ENCODE data around the gene NXN.
A peak's percentile ranks its signal among the peaks of the same experiment; 100 is the strongest.
"Not testable (repeated sequence)": the region's sequence is repeated elsewhere in the genome, so short reads cannot be mapped to it uniquely, and the experiment has no call there.

NXN gene

GRCh38 chr17:767076-767475, 212.5 kb downstream of the NXN start:
- H3K36me3 Mint-ChIP-seq (ENCODE audit: insufficient read depth): peaks cover 72% of the 10 kb centered on the region
- H3K27ac Mint-ChIP-seq (ENCODE audit: low read depth): peak overlapping the region; percentile 79
- no peaks in the 10 kb centered on the region for H3K27me3 Mint-ChIP-seq
- no peak for DNase-seq (ENCODE audit: low spot score in 2 of 2)
- no peak overlapping the region for H3K4me3 Mint-ChIP-seq
- peaks cover 13% of the 10 kb centered on the region for H3K4me1 Mint-ChIP-seq
- H3K9me3 Mint-ChIP-seq: no peaks in the 10 kb centered on the region
- ATAC-seq (replicated peaks; ENCODE audit: extremely low read depth, poor library complexity, severe bottlenecking): no peak

GRCh38 chr17:760371-760770, 219.2 kb downstream of the NXN start:
- no peaks in the 10 kb centered on the region for H3K9me3 Mint-ChIP-seq
- ATAC-seq (replicated peaks; ENCODE audit: extremely low read depth, poor library complexity, severe bottlenecking): no peak
- H3K36me3 Mint-ChIP-seq (ENCODE audit: insufficient read depth): peaks cover 51% of the 10 kb centered on the region
- H3K27ac Mint-ChIP-seq (ENCODE audit: low read depth): no peak overlapping the region
- no peak overlapping the region for H3K4me3 Mint-ChIP-seq
- H3K27me3 Mint-ChIP-seq: no peaks in the 10 kb centered on the region
- DNase-seq (ENCODE audit: low spot score in 2 of 2): no peak
- no peaks in the 10 kb centered on the region for H3K4me1 Mint-ChIP-seq

GRCh38 chr17:759964-760363, 219.6 kb downstream of the NXN start:
- no peaks in the 10 kb centered on the region for H3K9me3 Mint-ChIP-seq
- H3K27me3 Mint-ChIP-seq: no peaks in the 10 kb centered on the region
- peaks cover 47% of the 10 kb centered on the region for H3K36me3 Mint-ChIP-seq (ENCODE audit: insufficient read depth)
- H3K27ac Mint-ChIP-seq (ENCODE audit: low read depth): no peak overlapping the region
- DNase-seq (ENCODE audit: low spot score in 2 of 2): no peak
- no peaks in the 10 kb centered on the region for H3K4me1 Mint-ChIP-seq
- ATAC-seq (replicated peaks; ENCODE audit: extremely low read depth, poor library complexity, severe bottlenecking): no peak
- no peak overlapping the region for H3K4me3 Mint-ChIP-seq

- DNase-seq (ENCODE audit: low spot score in 2 of 2); H3K27me3 Mint-ChIP-seq; H3K4me3 Mint-ChIP-seq; H3K9me3 Mint-ChIP-seq; H3K27ac Mint-ChIP-seq (ENCODE audit: low read depth); ATAC-seq (replicated peaks; ENCODE audit: extremely low read depth, poor library complexity, severe bottlenecking): not testable (repeated sequence)
- H3K36me3 Mint-ChIP-seq (ENCODE audit: insufficient read depth): peaks cover 34% of the 10 kb centered on the region
- peaks cover 14% of the 10 kb centered on the region for H3K4me1 Mint-ChIP-seq
Measured at GRCh38 chr17:756010-756567, 223.5 kb downstream of the NXN start.

GRCh38 chr17:755319-755961, 224.1 kb downstream of the NXN start:
- not testable (repeated sequence) for H3K27me3 Mint-ChIP-seq; H3K9me3 Mint-ChIP-seq; H3K27ac Mint-ChIP-seq (ENCODE audit: low read depth); ATAC-seq (replicated peaks; ENCODE audit: extremely low read depth, poor library complexity, severe bottlenecking); DNase-seq (ENCODE audit: low spot score in 2 of 2); H3K4me3 Mint-ChIP-seq
- H3K36me3 Mint-ChIP-seq (ENCODE audit: insufficient read depth): peaks cover 34% of the 10 kb centered on the region
- peaks cover 21% of the 10 kb centered on the region for H3K4me1 Mint-ChIP-seq

- Mint-ChIP-seq H3K27ac (ENCODE audit: low read depth) (no peak overlapping the region), H3K36me3 (ENCODE audit: insufficient read depth) (peaks cover 23% of the 10 kb centered on the region), H3K4me1 (peaks cover 36% of the 10 kb centered on the region), H3K9me3 (no peaks in the 10 kb centered on the region), H3K4me3 (peak overlapping the region; percentile 46), H3K27me3 (no peaks in the 10 kb centered on the region)
- no peak for ATAC-seq (replicated peaks; ENCODE audit: extremely low read depth, poor library complexity, severe bottlenecking)
- no peak for DNase-seq (ENCODE audit: low spot score in 2 of 2)
Measured at GRCh38 chr17:753418-753817, 226.2 kb downstream of the NXN start.

GRCh38 chr17:752620-753219, 226.9 kb downstream of the NXN start:
- DNase-seq (ENCODE audit: low spot score in 2 of 2) (no peak), ATAC-seq (replicated peaks; ENCODE audit: extremely low read depth, poor library complexity, severe bottlenecking) (peak; percentile 10)
- peaks cover 43% of the 10 kb centered on the region for H3K4me1 Mint-ChIP-seq
- H3K9me3 Mint-ChIP-seq: no peaks in the 10 kb centered on the region
- no peaks in the 10 kb centered on the region for H3K27me3 Mint-ChIP-seq
- H3K4me3 Mint-ChIP-seq: peak overlapping the region; percentile 94
- peaks cover 20% of the 10 kb centered on the region for H3K36me3 Mint-ChIP-seq (ENCODE audit: insufficient read depth)
- peak overlapping the region; percentile 94 for H3K27ac Mint-ChIP-seq (ENCODE audit: low read depth)

- Mint-ChIP-seq H3K36me3 (ENCODE audit: insufficient read depth) (peaks cover 18% of the 10 kb centered on the region), H3K4me1 (peaks cover 43% of the 10 kb centered on the region), H3K9me3 (no peaks in the 10 kb centered on the region), H3K27me3 (no peaks in the 10 kb centered on the region), H3K27ac (ENCODE audit: low read depth) (peak within 1 kb of the TSS; percentile 94), H3K4me3 (peak within 1 kb of the TSS; percentile 94)
- DNase-seq (ENCODE audit: low spot score in 2 of 2): peak; percentile 95 to 100
- peak; percentile 87 for ATAC-seq (replicated peaks; ENCODE audit: extremely low read depth, poor library complexity, severe bottlenecking)
Measured at GRCh38 chr17:752002-752619, 227.5 kb downstream of the NXN start, which contains the start of gene GEMIN4. TSS of gene GEMIN4 (minus strand) at chr17:752264. CDS start at chr17:752142, 122 bp downstream.

- H3K4me3 Mint-ChIP-seq: peak overlapping the region; percentile 94
- ATAC-seq (replicated peaks; ENCODE audit: extremely low read depth, poor library complexity, severe bottlenecking) (peak; percentile 53), DNase-seq (ENCODE audit: low spot score in 2 of 2) (peak; percentile 38 to 40)
- peaks cover 43% of the 10 kb centered on the region for H3K4me1 Mint-ChIP-seq
- no peaks in the 10 kb centered on the region for H3K9me3 Mint-ChIP-seq
- peaks cover 18% of the 10 kb centered on the region for H3K36me3 Mint-ChIP-seq (ENCODE audit: insufficient read depth)
- H3K27ac Mint-ChIP-seq (ENCODE audit: low read depth): peak overlapping the region; percentile 94
- no peaks in the 10 kb centered on the region for H3K27me3 Mint-ChIP-seq
Measured at GRCh38 chr17:751269-752001, 228.1 kb downstream of the NXN start.

GRCh38 chr17:750431-751037, 229.0 kb downstream of the NXN start:
- ATAC-seq (replicated peaks; ENCODE audit: extremely low read depth, poor library complexity, severe bottlenecking) (no peak), DNase-seq (ENCODE audit: low spot score in 2 of 2) (no peak)
- Mint-ChIP-seq H3K9me3 (no peaks in the 10 kb centered on the region), H3K27ac (ENCODE audit: low read depth) (peak overlapping the region; percentile 5), H3K36me3 (ENCODE audit: insufficient read depth) (peaks cover 22% of the 10 kb centered on the region), H3K4me3 (peak overlapping the region; percentile 94), H3K27me3 (no peaks in the 10 kb centered on the region), H3K4me1 (peaks cover 43% of the 10 kb centered on the region)

GRCh38 chr17:749359-749758, 230.2 kb downstream of the NXN start:
- not testable (repeated sequence) for H3K27me3 Mint-ChIP-seq; H3K9me3 Mint-ChIP-seq; ATAC-seq (replicated peaks; ENCODE audit: extremely low read depth, poor library complexity, severe bottlenecking); DNase-seq (ENCODE audit: low spot score in 2 of 2); H3K27ac Mint-ChIP-seq (ENCODE audit: low read depth)
- Mint-ChIP-seq H3K36me3 (ENCODE audit: insufficient read depth) (peaks cover 25% of the 10 kb centered on the region), H3K4me3 (peak overlapping the region; percentile 26), H3K4me1 (peaks cover 43% of the 10 kb centered on the region)

Data from central memory CD8-positive, alpha-beta T cell (primary cell).